GM19239 (cell line): ENCODE data around the gene FAM229A.
"Not testable (repeated sequence)": the region's sequence is repeated elsewhere in the genome, so short reads cannot be mapped to it uniquely, and the experiment has no call there.

Experiments
- DNase-seq: peaks from one replicate; pipeline ENCODE4 v3.0.0; 2011; ENCODE audit warnings: low spot score; ENCODE audit not compliant: insufficient read length
- FAIRE-seq: peaks from 2 replicates; lab custom pipeline; 2011; peaks lifted over from hg19 to GRCh38; lab: Jason Lieb, UNC

Gene FAM229A

GRCh38 chr1:32362474-32363313, at the start of gene FAM229A, which contains the start of gene TSSK3:
FAM229A (minus strand) TSS chr1:32362485; CDS start chr1:32362091, 394 bp downstream.
TSSK3 (plus strand) TSS chr1:32362539; CDS start chr1:32362702, 163 bp downstream.
- DNase-seq (no peak), FAIRE-seq (no peak)

- FAIRE-seq: no peak
- DNase-seq: no peak
Measured at GRCh38 chr1:32411261-32411660, 49.0 kb upstream of the FAM229A start.

DNA sequence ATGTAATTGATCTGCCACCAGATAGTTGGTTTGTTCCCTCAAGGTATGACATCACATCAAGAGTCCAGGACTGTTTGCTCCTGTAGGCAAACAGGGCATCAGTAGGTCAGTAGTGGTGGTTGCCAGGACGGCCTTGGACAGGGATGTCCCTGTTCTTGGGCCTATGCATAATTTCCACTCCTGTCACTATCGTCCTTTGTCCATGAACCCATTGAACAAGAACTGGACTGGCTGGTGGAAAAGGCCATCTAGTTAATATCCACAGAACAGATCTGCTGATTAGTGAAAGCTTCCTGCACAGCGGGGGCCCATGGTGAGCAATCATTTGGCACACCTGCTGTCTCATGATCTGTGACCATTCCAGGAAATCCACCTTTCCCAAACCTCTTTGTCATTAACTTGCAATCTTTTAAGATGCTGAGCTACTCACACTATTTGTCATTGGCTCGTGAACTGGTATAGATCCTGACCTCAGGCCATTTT, 44.4 kb upstream of the FAM229A start:
- DNase-seq: no peak
- FAIRE-seq: no peak

- DNase-seq (no peak), FAIRE-seq (no peak)
Measured at GRCh38 chr1:32405672-32406467, 43.6 kb upstream of the FAM229A start.

DNA sequence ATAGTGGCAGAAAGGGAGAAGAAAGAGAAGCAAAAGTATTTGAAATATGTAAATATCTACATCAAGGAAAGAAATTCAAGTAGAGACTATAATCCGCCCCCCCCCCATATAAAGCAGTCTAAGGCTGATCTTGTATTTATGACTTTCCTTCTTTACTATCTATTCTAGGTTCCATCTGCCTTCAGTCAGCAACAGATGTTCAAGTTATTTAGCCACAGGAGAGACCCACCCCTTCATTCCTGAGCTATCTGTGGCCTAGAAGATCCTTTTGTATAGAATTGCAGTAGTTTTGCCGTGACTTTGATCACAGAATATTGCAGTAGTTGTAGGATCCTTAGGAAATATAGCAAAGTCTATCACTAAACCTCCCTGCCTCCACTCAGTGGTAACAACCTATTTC, 42.7 kb upstream of the FAM229A start:
- FAIRE-seq (no peak), DNase-seq (no peak)

- peak; percentile 80 for FAIRE-seq
- peak; percentile 50 for DNase-seq
Measured at GRCh38 chr1:32400876-32401631, 38.8 kb upstream of the FAM229A start.

- FAIRE-seq: no peak
Measured at GRCh38 chr1:32399843-32400242, 37.6 kb upstream of the FAM229A start.

GRCh38 chr1:32398401-32398800, 36.1 kb upstream of the FAM229A start:
- DNase-seq (no peak), FAIRE-seq (no peak)

More at GRCh38 chr1:32399843-32400242, 37.6 kb upstream of the FAM229A start:
- DNase-seq: no peak

DNA sequence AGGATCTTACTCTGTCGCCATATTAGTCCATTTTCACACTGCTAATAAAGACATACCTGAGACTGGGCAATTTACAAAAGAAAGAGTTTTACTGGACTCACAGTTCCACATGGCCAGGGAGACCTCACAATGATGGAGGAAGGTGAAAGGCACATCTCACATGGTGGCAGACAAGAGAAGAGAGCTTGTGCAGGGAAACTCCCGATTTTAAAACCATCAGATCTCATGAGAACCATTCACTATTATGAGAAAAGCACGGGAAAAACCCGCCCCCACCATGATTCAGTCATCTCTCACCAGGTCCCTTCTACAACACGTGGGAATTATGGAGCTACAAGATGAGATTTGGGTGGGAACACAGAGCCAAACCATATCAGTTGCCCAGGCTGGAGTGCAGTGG, 34.2 kb upstream of the FAM229A start:
- not testable (repeated sequence) for FAIRE-seq, DNase-seq

- FAIRE-seq: no peak
- no peak for DNase-seq
Measured at GRCh38 chr1:32394890-32395432, 32.7 kb upstream of the FAM229A start.

DNA sequence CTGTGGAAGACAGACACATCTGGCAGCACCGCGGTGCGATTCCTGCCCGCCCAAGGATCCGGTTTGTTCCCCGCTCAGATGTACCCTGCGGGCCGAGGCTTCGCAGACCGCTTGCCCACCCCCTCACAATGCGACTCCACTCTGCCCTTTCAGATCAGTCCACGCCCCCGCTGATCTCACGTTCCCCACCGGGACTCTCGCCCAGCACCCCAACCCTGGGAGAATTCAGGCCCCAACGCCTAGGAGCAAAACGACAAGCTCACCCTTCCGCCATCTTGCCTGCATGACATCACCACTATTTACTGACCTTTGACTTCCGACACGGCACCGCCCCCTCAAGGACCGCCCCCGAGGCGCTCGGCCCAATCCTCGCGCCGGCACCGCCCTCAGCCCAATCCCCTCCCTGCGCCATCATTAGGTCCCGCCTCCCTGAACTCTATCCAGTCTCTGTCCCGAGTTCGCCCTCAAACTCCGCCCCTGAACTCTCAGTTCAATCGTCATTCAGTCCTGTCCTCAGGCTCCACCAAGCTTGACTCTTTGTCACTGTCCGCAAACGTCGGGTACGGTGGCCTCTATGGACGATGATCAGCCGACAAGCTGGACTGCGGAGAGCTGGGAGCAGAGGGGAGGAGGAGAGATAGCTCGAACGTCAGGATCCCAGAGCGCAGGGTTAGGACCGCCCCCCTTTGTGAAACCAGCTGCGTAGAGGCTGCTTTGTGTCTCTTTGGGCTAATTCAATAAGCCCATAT, 32.0 kb upstream of the FAM229A start, which contains the start of gene BSDC1:
TSS of gene BSDC1 (minus strand) at position 301 of the 749 bp plus-strand sequence. CDS start at position 274, 27 bp downstream.
- DNase-seq: peak; percentile 92
- FAIRE-seq: peak; percentile 100

GRCh38 chr1:32393832-32394140, 31.5 kb upstream of the FAM229A start:
- DNase-seq (no peak), FAIRE-seq (no peak)

DNA sequence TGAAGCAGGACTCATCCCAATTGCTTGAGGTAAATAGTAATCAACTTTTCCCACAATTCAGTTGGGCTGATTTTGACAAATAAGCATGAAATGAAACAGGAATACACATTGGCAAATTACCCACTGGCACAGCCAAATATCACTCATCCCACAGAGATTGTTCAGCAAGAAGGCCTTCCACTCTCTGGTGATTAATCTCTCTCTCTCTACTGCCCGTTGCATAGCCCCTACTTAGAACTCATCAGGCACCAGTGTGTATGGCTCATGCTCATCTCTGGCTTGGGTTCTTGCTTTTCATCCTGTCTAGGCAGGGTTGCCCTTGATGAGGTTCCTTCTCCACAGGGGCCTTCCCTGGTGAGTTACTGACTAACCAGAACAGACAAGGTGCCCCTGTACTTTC, 30.9 kb upstream of the FAM229A start:
- no peak for FAIRE-seq
- DNase-seq: no peak

DNA sequence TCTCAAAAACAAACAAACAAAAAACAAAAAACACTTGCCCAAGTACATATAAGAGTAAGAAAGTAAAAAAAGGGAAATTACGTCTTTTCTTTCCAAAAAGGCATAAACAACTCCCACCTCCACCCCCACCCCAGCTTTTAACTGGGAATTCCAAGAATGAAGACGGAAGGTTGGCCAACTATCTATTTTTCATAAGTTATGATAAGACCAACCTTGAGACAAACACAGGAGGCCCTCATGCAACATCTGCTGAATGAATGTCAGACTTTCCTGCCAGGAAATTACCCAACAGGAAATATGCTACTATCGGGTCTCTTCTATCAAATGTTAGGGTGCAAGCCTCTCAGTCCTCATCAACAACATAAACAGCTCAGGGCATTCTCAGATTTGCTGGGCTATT, 30.0 kb upstream of the FAM229A start:
- no peak for FAIRE-seq
- DNase-seq: no peak

GRCh38 chr1:32390904-32391870, 28.9 kb upstream of the FAM229A start:
- DNase-seq (no peak), FAIRE-seq (no peak)

GRCh38 chr1:32388641-32389040, 26.4 kb upstream of the FAM229A start:
- FAIRE-seq (no peak), DNase-seq (no peak)

GRCh38 chr1:32386676-32387392, 24.5 kb upstream of the FAM229A start:
- no peak for FAIRE-seq
- no peak for DNase-seq

DNA sequence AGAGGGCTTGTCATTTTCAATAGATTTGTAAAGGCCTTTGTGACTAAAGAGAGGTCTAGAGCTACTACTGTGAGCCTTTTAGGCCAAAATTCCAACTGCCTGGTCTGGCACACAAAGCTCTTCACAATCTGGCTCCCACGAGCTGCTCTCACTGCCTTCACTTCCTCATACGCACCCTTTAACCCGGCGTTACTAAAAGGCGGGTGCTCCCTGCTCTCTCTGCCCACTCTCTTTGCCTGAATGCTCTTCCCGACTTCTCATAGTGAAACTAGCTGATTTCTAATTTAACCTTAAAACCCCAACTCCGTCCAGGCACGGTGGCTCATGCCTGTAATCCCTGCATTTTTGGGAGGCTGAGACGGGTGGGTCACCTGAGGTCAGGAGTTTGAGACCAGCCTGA, 17.8 kb upstream of the FAM229A start:
- DNase-seq (no peak), FAIRE-seq (no peak)
